NT2/D1 (cell line): ENCODE results near the gene IL22RA1.

ENCODE experiments used
- SUZ12 ChIP-seq: IDR thresholded peaks from 2 replicates; pipeline ENCODE4 v1.6.1; 2011; ENCODE audit not compliant: insufficient read length, insufficient read depth; ENCODE audit errors: extremely low read depth
- ZNF274 ChIP-seq: IDR thresholded peaks from 2 replicates; pipeline ENCODE4 v1.6.1; 2011; ENCODE audit warnings: mild to moderate bottlenecking, low read depth, low read length

- TF ChIP-seq ZNF274 (no peak), SUZ12 (no peak)
Observed at GRCh38 chr1:24090736-24091135, 52.2 kb downstream of the IL22RA1 start.
